IMR-90 (cell line): ENCODE results near the gene KTI12. TPM values are rescaled to one million over a fixed set of nuclear protein-coding genes. Genes with fewer than 3 reads are reported as not detected.
A peak's percentile ranks its signal among the peaks of the same experiment; 100 is the strongest.

Experiments
- ATAC-seq: fragments of 200-7000 bp; cut with Tn5 transposase; 2 replicates; pipeline ENCODE4 v1.9.1; 2020; ENCODE audit warnings: low read depth, mild to moderate bottlenecking, moderate library complexity
- BruUV-seq: library from RNA; stranded (reverse); fragments of 400-500 nt; replicated peaks from 2 replicates; lab custom pipeline; 2021; lab: Mats Ljungman, UMichigan
- CTCF ChIA-PET: fragments of 300-600 bp; formaldehyde crosslinking; extraction: SDS; loops from one replicate; lab custom pipeline; 2021; ENCODE audit warnings: antibody characterized with exemption; lab: Yijun Ruan, JAX
- POLR2A ChIA-PET: fragments of 300-600 bp; sonication (Branson Sonifier 250); formaldehyde crosslinking; loops from one replicate; lab custom pipeline; 2022; ENCODE audit warnings: antibody characterized with exemption; ENCODE audit not compliant: unreplicated experiment; lab: Charles Lee
- DNase-seq: peaks from one replicate; pipeline ENCODE4 v3.0.0; 2013
- H2AFZ ChIP-seq: replicated peaks from 2 replicates; pipeline ENCODE3; 2013; ENCODE audit warnings: low read length, mild to moderate bottlenecking; ENCODE audit not compliant: poor library complexity
- H2AK5ac ChIP-seq: 2 replicates; pipeline ENCODE4 v1.6.1; 2013; ENCODE audit warnings: low read depth, low read length, inconsistent platforms
- H2AK9ac ChIP-seq: replicated peaks from 2 replicates; pipeline ENCODE3; 2013; ENCODE audit warnings: mild to moderate bottlenecking, low read depth, low read length, moderate library complexity; ENCODE audit not compliant: poor library complexity
- H2BK120ac ChIP-seq: 2 replicates; pipeline ENCODE4 v1.6.1; 2013; ENCODE audit warnings: low read depth, low read length, inconsistent platforms
- H2BK15ac ChIP-seq: 3 replicates; pipeline ENCODE4 v1.6.1; 2013; ENCODE audit warnings: low read depth, low read length, inconsistent platforms
- H2BK20ac ChIP-seq: 2 replicates; pipeline ENCODE4 v1.6.1; 2013; ENCODE audit warnings: low read depth, mild to moderate bottlenecking, inconsistent platforms, low read length, moderate library complexity
- H2BK5ac ChIP-seq: 2 replicates; pipeline ENCODE4 v1.6.1; 2013; ENCODE audit warnings: mild to moderate bottlenecking, low read depth, low read length, inconsistent platforms; ENCODE audit not compliant: poor library complexity, severe bottlenecking
- H3K14ac ChIP-seq: replicated peaks from 2 replicates; pipeline ENCODE4 v1.6.1; 2013; ENCODE audit warnings: low read depth, low read length, inconsistent platforms
- H3K18ac ChIP-seq: 2 replicates; pipeline ENCODE4 v1.6.1; 2013; ENCODE audit warnings: low read depth, low read length, control low read depth
- H3K23ac ChIP-seq: 2 replicates; pipeline ENCODE4 v1.6.1; 2013; ENCODE audit warnings: low read depth, low read length, inconsistent platforms
- H3K27ac ChIP-seq: 2 replicates; pipeline ENCODE4 v1.5.1; 2013; ENCODE audit warnings: mild to moderate bottlenecking, control low read depth, low read length; ENCODE audit not compliant: insufficient read depth
- H3K27me3 ChIP-seq: 2 replicates; pipeline ENCODE4 v1.6.1; 2013; ENCODE audit warnings: low read length; ENCODE audit not compliant: control insufficient read depth, insufficient read depth
- H3K36me3 ChIP-seq: 2 replicates; pipeline ENCODE4 v1.6.1; 2013; ENCODE audit warnings: low read length, mixed read lengths; ENCODE audit not compliant: control insufficient read depth, insufficient read depth
- H3K4ac ChIP-seq: 2 replicates; pipeline ENCODE4 v1.6.1; 2013; ENCODE audit warnings: low read depth, low read length, inconsistent platforms
- H3K4me1 ChIP-seq: 2 replicates; pipeline ENCODE4 v1.6.1; 2013; ENCODE audit warnings: low read length, mixed read lengths; ENCODE audit not compliant: control insufficient read depth, insufficient read depth
- H3K4me2 ChIP-seq: 2 replicates; pipeline ENCODE4 v1.6.1; 2013; ENCODE audit warnings: low read depth, mild to moderate bottlenecking, control low read depth, low read length, moderate library complexity
- H3K4me3 ChIP-seq: 2 replicates; pipeline ENCODE4 v1.5.1; 2013; ENCODE audit warnings: low read depth, mild to moderate bottlenecking, control low read depth, low read length, moderate library complexity; ENCODE audit not compliant: insufficient read depth
- H3K56ac ChIP-seq: 2 replicates; pipeline ENCODE4 v1.6.1; 2013; ENCODE audit warnings: low read length, inconsistent platforms; ENCODE audit not compliant: insufficient read depth; ENCODE audit errors: extremely low read depth
- H3K79me1 ChIP-seq, 2 experiments: 2 replicates each; pipeline ENCODE4 v1.6.1; 2013; ENCODE audit warnings: low read length in 2 of 2, inconsistent platforms in 1 of 2, low read depth in 1 of 2
- H3K9ac ChIP-seq: 2 replicates; pipeline ENCODE4 v1.6.1; 2013; ENCODE audit warnings: low read depth, low read length, control low read depth
- H3K9me1 ChIP-seq: 2 replicates; pipeline ENCODE4 v1.6.1; 2013; ENCODE audit warnings: low read length, inconsistent platforms; ENCODE audit not compliant: insufficient read depth
- H3K9me3 ChIP-seq: 2 replicates; pipeline ENCODE4 v1.6.1; 2013; ENCODE audit warnings: low read length; ENCODE audit not compliant: control insufficient read depth, insufficient read depth
- H4K20me1 ChIP-seq: 2 replicates; pipeline ENCODE4 v1.6.1; 2013; ENCODE audit warnings: low read length, inconsistent platforms; ENCODE audit not compliant: insufficient read depth
- H4K5ac ChIP-seq: 2 replicates; pipeline ENCODE4 v1.6.1; 2013; ENCODE audit warnings: mild to moderate bottlenecking, low read depth, low read length, control low read depth
- H4K8ac ChIP-seq, 2 experiments: 2 replicates each; pipeline ENCODE4 v1.6.1; 2013; ENCODE audit warnings: low read depth in 2 of 2, low read length in 2 of 2, control low read depth in 1 of 2, inconsistent platforms in 1 of 2
- H4K91ac ChIP-seq: 2 replicates; pipeline ENCODE4 v1.6.1; 2013; ENCODE audit warnings: low read depth, low read length, inconsistent platforms; ENCODE audit not compliant: insufficient read depth
- BHLHE40 ChIP-seq: fragments of 150-350 bp; IDR thresholded peaks from 2 replicates; pipeline ENCODE4 v1.6.1; 2016; ENCODE audit warnings: mild to moderate bottlenecking, low read depth, low read length
- CEBPB ChIP-seq: IDR thresholded peaks from 2 replicates; pipeline ENCODE4 v1.6.1; 2012; ENCODE audit warnings: low read depth, low read length, improper control_type of control experiment
- ELK1 ChIP-seq: fragments of 150-350 bp; IDR thresholded peaks from 2 replicates; pipeline ENCODE4 v1.6.1; 2016; ENCODE audit warnings: low read depth, mild to moderate bottlenecking, low read length, moderate library complexity, borderline replicate concordance
- MAFK ChIP-seq: IDR thresholded peaks from 2 replicates; pipeline ENCODE4 v1.6.1; 2012; ENCODE audit warnings: low read depth, low read length, improper control_type of control experiment
- MAZ ChIP-seq: IDR thresholded peaks from 2 replicates; pipeline ENCODE4 v1.6.1; 2012; ENCODE audit warnings: low read depth, mild to moderate bottlenecking, low read length, improper control_type of control experiment, moderate library complexity, borderline replicate concordance
- MXI1 ChIP-seq: IDR thresholded peaks from 2 replicates; pipeline ENCODE4 v1.6.1; 2012; ENCODE audit warnings: low read depth, mild to moderate bottlenecking, low read length, moderate library complexity, borderline replicate concordance
- POLR2A ChIP-seq: IDR thresholded peaks from 2 replicates; pipeline ENCODE4 v1.6.1; 2012; ENCODE audit warnings: mild to moderate bottlenecking, low read depth, low read length
- RAD21 ChIP-seq: IDR thresholded peaks from 2 replicates; pipeline ENCODE4 v1.6.1; 2012; ENCODE audit warnings: low read length, improper control_type of control experiment
- RCOR1 ChIP-seq: IDR thresholded peaks from 2 replicates; pipeline ENCODE4 v1.6.1; 2012; ENCODE audit warnings: mild to moderate bottlenecking, low read length, improper control_type of control experiment; ENCODE audit not compliant: insufficient replicate concordance
- RFX5 ChIP-seq: IDR thresholded peaks from 2 replicates; pipeline ENCODE4 v1.8.0; 2012; ENCODE audit warnings: low read depth, mild to moderate bottlenecking, low read length, moderate library complexity
- SMC3 ChIP-seq: fragments of 150-350 bp; IDR thresholded peaks from 2 replicates; pipeline ENCODE4 v1.6.1; 2016; ENCODE audit warnings: low read depth, mild to moderate bottlenecking, antibody characterized with exemption, low read length, moderate library complexity
- WGBS, 2 experiments: methylation state at CpG; one replicate each; pipeline versions ENCODE4 v1.1.5 to v1.1.7; 2013; ENCODE audit warnings: missing lambda C conversion rate in 2 of 2; ENCODE audit not compliant: insufficient read length in 1 of 2; ENCODE audit errors: extremely low coverage in 2 of 2; 5-methylcytosine and 5-hydroxymethylcytosine counted together
- dilution Hi-C: fragments of 300-500 bp; cut with HindIII; formaldehyde crosslinking; loops from one replicate; pipeline ENCODE4 v1.14.3; 2018; ENCODE audit warnings: low sequenced_read_pairs; ENCODE audit not compliant: unreplicated experiment
- in situ Hi-C: fragments of 300-500 bp; cut with MboI; formaldehyde crosslinking; loops from 3 replicates; pipeline ENCODE4 v1.14.3; 2019; ENCODE audit warnings: low sequenced_read_pairs, inconsistent platforms, mixed read lengths
- intact Hi-C: fragments of 100-400 bp; cut with micrococcal nuclease; formaldehyde crosslinking; loops from 2 replicates; pipeline ENCODE4 v1.10.0; 2022
- polyA plus RNA-seq, 3 experiments: library from polyadenylated mRNA; depleted of rRNA; stranded (reverse); fragments of >200 nt; gene quantifications; 2 replicates each; pipeline ENCODE4 v1.2.3, GENCODE V29; 2012; ENCODE audit warnings: low replicate concordance in 1 of 3
- total RNA-seq: library from RNA; depleted of rRNA; stranded (reverse); fragments of >200 nt; gene quantifications from 2 replicates; pipeline ENCODE4 v1.2.3, GENCODE V29; 2012

The KTI12 gene
- total and polyA plus RNA-seq, 2 of the 4 experiments (the other 2 are of a cell fraction), result 15.2 to 16.3 TPM

- BruUV-seq, result no TSS peak
- in situ Hi-C loops (loop anchor here (5.0 kb wide), 1 partner anchor 101 kb away; no protein-coding TSS in a partner anchor), dilution Hi-C loops (no loop called here), intact Hi-C loops (no loop called here)
- no peak overlapping the region; the same call in 1 of the 2 replicates for H2BK120ac ChIP-seq
- ATAC-seq (no peak), DNase-seq (no peak)
- no peaks in the 10 kb centered on the region for H4K20me1 ChIP-seq
- no peak overlapping the region for H3K27ac ChIP-seq
- H2BK5ac ChIP-seq, result no peak overlapping the region
- H4K91ac ChIP-seq, result no peak overlapping the region
- H2AFZ ChIP-seq, result peak overlapping the region; percentile 52
- H3K4me2 ChIP-seq, result no peak overlapping the region
- no peak overlapping the region for H4K5ac ChIP-seq
- no peak overlapping the region for H3K56ac ChIP-seq
- H3K4ac ChIP-seq, result 0 out of 2 replicates have a peak overlapping the region, but pooled peaks have one; percentile 11
- CTCF ChIA-PET, result interaction anchor here (1.9 kb wide), 1 partner anchor 101 kb away, joined by 9 read pairs; no protein-coding TSS in a partner anchor
- no peak overlapping the region for H2BK15ac ChIP-seq
- H3K18ac ChIP-seq, result no peak overlapping the region; the same call in 1 of the 2 replicates
- H2AK5ac ChIP-seq, result no peak overlapping the region
- H2AK9ac ChIP-seq, result no peak overlapping the region
- H3K9me3 ChIP-seq, result no peaks in the 10 kb centered on the region
- no peak overlapping the region for H4K8ac ChIP-seq
- H3K23ac ChIP-seq, result no peak overlapping the region
- H3K27me3 ChIP-seq, result no peaks in the 10 kb centered on the region
- no peaks in the 10 kb centered on the region for H3K4me1 ChIP-seq
- H3K4me3 ChIP-seq, result no peak overlapping the region
- POLR2A ChIA-PET, result no interaction called here
- no peak overlapping the region for H2BK20ac ChIP-seq
- H3K36me3 ChIP-seq, result no peaks in the 10 kb centered on the region
- TF ChIP-seq RCOR1 (no peak), POLR2A (no peak), SMC3 (no peak), BHLHE40 (no peak), MAZ (no peak), ELK1 (no peak), RFX5 (no peak), MXI1 (no peak), CEBPB (no peak), RAD21 (no peak), MAFK (no peak)
- 60% methylated on average over 3 of the region's 5 CpGs; no CpG with 5 or more reads in 1 of the 2 experiments for WGBS, 2 experiments
- peaks cover 6% of the 10 kb centered on the region; the same call in 1 of the 2 replicates for H3K9me1 ChIP-seq
- H3K79me1 ChIP-seq, result 0 out of 4 replicates have a peak, but pooled peaks cover 0 to 4% of the 10 kb centered on the region in 2 experiments
- H3K9ac ChIP-seq, result no peak overlapping the region
- no peak overlapping the region for H3K14ac ChIP-seq
Observed at GRCh38 chr1:51997974-51998382, 35.6 kb downstream of the KTI12 start.
